H1 (cell line): ENCODE data around the gene ERFE. TPM values are rescaled to one million over a fixed set of nuclear protein-coding genes. Genes with fewer than 3 reads are reported as not detected.

Source experiments
- CTCF ChIA-PET: fragments of 300-600 bp; sonication (Branson Sonifier 250); formaldehyde crosslinking; loops from one replicate; lab custom pipeline; 2021; ENCODE audit not compliant: partially characterized antibody; lab: Charles Lee
- POLR2A ChIA-PET: fragments of 300-600 bp; sonication (Branson Sonifier 250); formaldehyde crosslinking; loops from one replicate; lab custom pipeline; 2021; ENCODE audit warnings: inconsistent platforms; ENCODE audit not compliant: partially characterized antibody; lab: Charles Lee
- DNase-seq, 2 experiments: peaks; one replicate each; pipeline versions ENCODE4 v3.0.0 to v3.0.0-alpha.2; 2010 to 2022; ENCODE audit warnings: low spot score in 2 of 2, low read depth in 1 of 2, mixed read lengths in 1 of 2
- FAIRE-seq: peaks from 2 replicates; lab custom pipeline; 2011; peaks lifted over from hg19 to GRCh38; lab: Jason Lieb, UNC
- H2AFZ ChIP-seq: 2 replicates; pipeline ENCODE4 v1.8.1; 2012; ENCODE audit warnings: low read length, inconsistent platforms
- H2AK5ac ChIP-seq: 2 replicates; pipeline ENCODE4 v1.6.1; 2013; ENCODE audit warnings: low read depth, low read length
- H2BK120ac ChIP-seq: replicated peaks from 2 replicates; pipeline ENCODE3; 2013; ENCODE audit warnings: low read depth, low read length, inconsistent platforms
- H2BK12ac ChIP-seq: 2 replicates; pipeline ENCODE4 v1.6.1; 2013; ENCODE audit warnings: low read depth, low read length
- H2BK15ac ChIP-seq: 2 replicates; pipeline ENCODE4 v1.6.1; 2013; ENCODE audit warnings: low read length
- H2BK20ac ChIP-seq: 2 replicates; pipeline ENCODE4 v1.6.1; 2013; ENCODE audit warnings: low read length
- H2BK5ac ChIP-seq: 2 replicates; pipeline ENCODE4 v1.6.1; 2013; ENCODE audit warnings: low read depth, low read length
- H3K14ac ChIP-seq: 2 replicates; pipeline ENCODE4 v1.6.1; 2013; ENCODE audit warnings: inconsistent platforms; ENCODE audit not compliant: insufficient read length
- H3K18ac ChIP-seq: 2 replicates; pipeline ENCODE4 v1.6.1; 2013; ENCODE audit warnings: low read length; ENCODE audit errors: extremely low read depth
- H3K23ac ChIP-seq: 2 replicates; pipeline ENCODE4 v1.6.1; 2013; ENCODE audit warnings: inconsistent platforms; ENCODE audit not compliant: insufficient read length
- H3K23me2 ChIP-seq: 2 replicates; pipeline ENCODE4 v1.6.1; 2013; ENCODE audit warnings: low read depth, low read length
- H3K27ac ChIP-seq: 2 replicates; pipeline ENCODE4 v1.6.1; 2011; ENCODE audit warnings: low read depth, low read length, inconsistent platforms
- H3K27me3 ChIP-seq, 4 experiments: replicated peaks in 1 of 4; 1 replicate in 1 of 4; 2 replicates in 3 of 4; pipeline versions ENCODE4 v1.6.1 to v1.8.1; 2011 to 2013; ENCODE audit warnings: low read length in 3 of 4, mild to moderate bottlenecking in 3 of 4, inconsistent platforms in 2 of 4, mixed read lengths in 2 of 4, moderate library complexity in 1 of 4; ENCODE audit not compliant: control insufficient read depth in 3 of 4, insufficient read depth in 3 of 4; ENCODE audit errors: extremely low read depth in 1 of 4
- H3K36me3 ChIP-seq, 4 experiments: 2 replicates each; pipeline versions ENCODE4 v1.6.1 to v1.8.1; 2011 to 2013; ENCODE audit warnings: mild to moderate bottlenecking in 4 of 4, low read length in 3 of 4, moderate library complexity in 2 of 4, control low read depth in 1 of 4, inconsistent platforms in 1 of 4; ENCODE audit not compliant: insufficient read depth in 4 of 4, control insufficient read depth in 2 of 4
- H3K4ac ChIP-seq: replicated peaks from 2 replicates; pipeline ENCODE3; 2013; ENCODE audit warnings: low read length, low read depth, mixed read lengths, inconsistent platforms; ENCODE audit not compliant: insufficient read length
- H3K4me1 ChIP-seq, 4 experiments: replicated peaks in 1 of 4; 1 replicate in 1 of 4; 2 replicates in 3 of 4; pipeline versions ENCODE4 v1.6.1 to v1.8.1; 2011 to 2013; ENCODE audit warnings: low read length in 3 of 4, inconsistent platforms in 2 of 4, mixed read lengths in 1 of 4; ENCODE audit not compliant: insufficient read depth in 4 of 4, control insufficient read depth in 3 of 4
- H3K4me2 ChIP-seq, 2 experiments: 2 replicates each; pipeline versions ENCODE4 v1.6.1 to v1.8.1; 2011 to 2013; ENCODE audit warnings: low read depth in 2 of 2, low read length in 2 of 2, control low read depth in 1 of 2, inconsistent platforms in 1 of 2, mild to moderate bottlenecking in 1 of 2; ENCODE audit not compliant: insufficient read depth in 1 of 2
- H3K4me3 ChIP-seq, 4 experiments: fragments of 200-600, 300-600 bp in 1 of 4; sonication (generic), shearing (Covaris generic), sonication (Bioruptor Twin) in 1 of 4; 2 replicates each; pipeline versions ENCODE4 v1.5.1 to v1.8.1; 2011 to 2016; ENCODE audit warnings: low read length in 4 of 4, low read depth in 3 of 4, control low read depth in 2 of 4, inconsistent platforms in 2 of 4, mild to moderate bottlenecking in 2 of 4, mixed read lengths in 1 of 4, moderate library complexity in 1 of 4; ENCODE audit not compliant: insufficient read depth in 2 of 4; ENCODE audit errors: extremely low read depth in 1 of 4
- H3K56ac ChIP-seq: replicated peaks from 2 replicates; pipeline ENCODE3; 2013; ENCODE audit warnings: low read depth, mild to moderate bottlenecking, mixed read lengths, low read length, inconsistent platforms; ENCODE audit not compliant: insufficient read length
- H3K79me1 ChIP-seq: 2 replicates; pipeline ENCODE4 v1.6.1; 2013; ENCODE audit warnings: low read depth, low read length, control low read depth
- H3K79me2 ChIP-seq, 2 experiments: 2 replicates each; pipeline versions ENCODE4 v1.6.1 to v1.8.1; 2012 to 2013; ENCODE audit warnings: low read length in 2 of 2, mild to moderate bottlenecking in 2 of 2, inconsistent platforms in 1 of 2; ENCODE audit not compliant: insufficient read depth in 2 of 2, control insufficient read depth in 1 of 2
- H3K9ac ChIP-seq, 4 experiments: replicated peaks in 1 of 4; 1 replicate in 1 of 4; 2 replicates in 3 of 4; pipeline versions ENCODE4 v1.6.1 to v1.8.1; 2011 to 2013; ENCODE audit warnings: low read depth in 3 of 4, low read length in 3 of 4, control low read depth in 2 of 4, mild to moderate bottlenecking in 2 of 4, moderate library complexity in 2 of 4, inconsistent platforms in 1 of 4; ENCODE audit errors: extremely low read depth in 1 of 4
- H3K9me3 ChIP-seq, 2 experiments: 2 replicates each; pipeline versions ENCODE4 v1.6.1 to v1.8.1; 2012 to 2013; ENCODE audit warnings: mild to moderate bottlenecking in 2 of 2, moderate library complexity in 2 of 2, control low read depth in 1 of 2, inconsistent platforms in 1 of 2, low read depth in 1 of 2, low read length in 1 of 2, mixed read lengths in 1 of 2; ENCODE audit not compliant: insufficient read depth in 2 of 2
- H4K20me1 ChIP-seq, 2 experiments: replicated peaks in 1 of 2; 2 replicates each; pipeline versions ENCODE3 to v1.8.1; 2011 to 2013; ENCODE audit warnings: inconsistent platforms in 2 of 2, low read length in 2 of 2, mild to moderate bottlenecking in 1 of 2; ENCODE audit not compliant: insufficient read depth in 2 of 2, control insufficient read depth in 1 of 2
- H4K5ac ChIP-seq: 2 replicates; pipeline ENCODE4 v1.6.1; 2013; ENCODE audit warnings: low read length, low read depth, mixed read lengths, inconsistent platforms; ENCODE audit not compliant: insufficient read length
- H4K8ac ChIP-seq: 2 replicates; pipeline ENCODE4 v1.8.0; 2013; ENCODE audit warnings: mild to moderate bottlenecking, moderate library complexity, low read length, inconsistent platforms; ENCODE audit not compliant: insufficient read depth; ENCODE audit errors: extremely low read depth
- H4K91ac ChIP-seq: replicated peaks from 2 replicates; pipeline ENCODE3; 2013; ENCODE audit warnings: low read length, mixed read lengths, inconsistent platforms; ENCODE audit not compliant: insufficient read length
- CBX8 ChIP-seq: fragments of 300-800, 300-1000 bp; sonication (generic); IDR thresholded peaks from 2 replicates; pipeline ENCODE4 v1.7.1; 2016; ENCODE audit warnings: low read depth, low read length, borderline replicate concordance
- CEBPB ChIP-seq: IDR thresholded peaks from 2 replicates; pipeline ENCODE4 v1.6.1; 2012; ENCODE audit warnings: low read depth, low read length
- EGR1 ChIP-seq: IDR thresholded peaks from 2 replicates; pipeline ENCODE4 v1.6.1; 2011; ENCODE audit warnings: low read depth, low read length, borderline replicate concordance
- HDAC6 ChIP-seq: IDR thresholded peaks from one replicate; pipeline ENCODE4 v1.7.1; 2012; ENCODE audit warnings: low read depth, mild to moderate bottlenecking, inconsistent platforms, low read length, moderate library complexity
- NANOG ChIP-seq: IDR thresholded peaks from 2 replicates; pipeline ENCODE4 v1.6.1; 2011; ENCODE audit warnings: low read length, low read depth, mild to moderate bottlenecking, inconsistent platforms; ENCODE audit not compliant: insufficient read depth, poor library complexity, severe bottlenecking
- POU5F1 ChIP-seq: IDR thresholded peaks from 2 replicates; pipeline ENCODE4 v1.6.1; 2011; ENCODE audit warnings: low read depth, mild to moderate bottlenecking, low read length, moderate library complexity
- SAP30 ChIP-seq: fragments of 300-600 bp; sonication (generic); IDR thresholded peaks from 2 replicates; pipeline ENCODE4 v1.7.1; 2012; ENCODE audit warnings: low read length, moderate library complexity, mild to moderate bottlenecking, inconsistent platforms; ENCODE audit not compliant: insufficient read depth, insufficient replicate concordance
- TBP ChIP-seq: IDR thresholded peaks from 2 replicates; pipeline ENCODE4 v1.6.1; 2011; ENCODE audit warnings: low read depth, low read length, improper control_type of control experiment
- WGBS, 2 experiments: shearing (Covaris generic) in 1 of 2; methylation state at CpG; one replicate each; pipeline versions ENCODE4 v1.1.6 to v1.1.7; 2013 to 2015; ENCODE audit warnings: low lambda C conversion rate in 2 of 2, mixed read lengths in 2 of 2, inconsistent platforms in 1 of 2, low coverage in 1 of 2, missing lambda C conversion rate in 1 of 2; ENCODE audit not compliant: insufficient replicate concordance in 2 of 2, insufficient coverage in 1 of 2, insufficient read length in 1 of 2; ENCODE audit errors: extremely low coverage in 1 of 2, missing lambda C conversion rate in 1 of 2; 5-methylcytosine and 5-hydroxymethylcytosine counted together
- polyA plus RNA-seq, 7 experiments: library from polyadenylated mRNA; depleted of rRNA in 3 of 7; stranded (reverse) in 5 of 7; unstranded in 2 of 7; fragments of >200 nt in 5 of 7; fragments of 200-250 nt in 2 of 7; gene quantifications; 1 replicate in 5 of 7; 2 replicates in 1 of 7; 4 replicates in 1 of 7; pipeline versions ENCODE4 v1.2.1 to v1.2.3, GENCODE V29; 2011 to 2013; ENCODE audit warnings: missing spikeins in 2 of 7, mixed read lengths in 2 of 7
- total RNA-seq: library from RNA; stranded (reverse); fragmentation: NEBNext Ultra II Directional; extraction: Animal tissue kit (Norgen Biotek cat#: 25700); gene quantifications from 2 replicates; pipeline ENCODE4 v1.2.1, GENCODE V29; 2021

ERFE gene
- total and polyA plus RNA-seq, 2 of the 8 experiments (the other 6 are each of a cell fraction or from before 2014, with no cell fraction given), result 2.5 to 3.6 TPM

DNA sequence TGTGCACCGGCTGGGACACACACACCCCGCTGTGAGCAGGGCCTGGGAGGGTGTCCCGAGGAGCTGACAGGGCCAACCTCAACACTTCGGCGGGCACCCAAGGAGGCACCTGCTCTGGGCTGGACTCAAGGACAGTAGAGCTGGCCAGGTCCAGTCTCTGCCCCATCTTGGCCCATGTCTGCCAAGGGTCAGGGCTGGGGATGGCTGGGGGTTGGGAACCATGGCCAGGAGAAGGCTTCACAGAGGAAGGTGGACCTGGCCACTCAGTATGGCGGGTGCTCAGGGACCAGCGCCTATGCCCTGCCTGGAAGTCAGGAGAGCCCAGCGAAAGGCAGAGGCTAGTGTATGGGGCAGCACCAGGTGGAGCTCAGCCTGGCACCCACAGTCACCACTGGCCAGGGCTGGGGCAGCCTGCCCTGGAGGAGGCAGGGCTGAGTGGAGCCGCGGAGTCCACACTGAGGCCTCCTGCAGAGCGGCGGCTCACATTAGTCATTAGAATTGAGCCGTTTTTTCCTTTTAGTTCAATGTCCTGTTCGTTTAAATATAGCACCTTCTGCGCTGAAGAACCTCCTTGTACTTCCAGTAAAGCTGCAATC lies 4.2 kb downstream of the ERFE start:
- Histone ChIP-seq H2BK120ac (no peak overlapping the region), H4K20me1 (peaks cover 6% of the 10 kb centered on the region in 2 experiments), H3K56ac (no peak overlapping the region), H3K14ac (no peak overlapping the region), H3K4me2 (peak overlapping the region; percentile 55 to 89), H2BK20ac (0 out of 2 replicates have a peak overlapping the region, but pooled peaks have one; percentile 3), H3K23me2 (peaks cover 12% of the 10 kb centered on the region; the same call in 1 of the 2 replicates), H3K23ac (no peak overlapping the region), H2AFZ (no peak overlapping the region), H3K4me1 (peaks cover 0 to 15% (median 2%) of the 10 kb centered on the region in 4 experiments; a peak in 5 of 7 replicates), H2BK12ac (no peak overlapping the region), H3K4ac (no peak overlapping the region), H2BK5ac (no peak overlapping the region), H3K9ac (no peak overlapping the region), H2AK5ac (no peak overlapping the region), H4K8ac (no peak overlapping the region), H3K9me3 (no peaks in the 10 kb centered on the region), H3K4me3 (peak overlapping the region in 3 of 4 experiments; percentile 41 to 56 (median 42); a peak in 4 of 8 replicates), H3K79me2 (no peaks in the 10 kb centered on the region), H4K5ac (no peak overlapping the region), H4K91ac (no peak overlapping the region), H3K27me3 (peaks cover 21 to 59% (median 43%) of the 10 kb centered on the region in 4 experiments), H2BK15ac (no peak overlapping the region), H3K36me3 (no peaks in the 10 kb centered on the region; a peak in 1 of 8 replicates), H3K27ac (no peak overlapping the region), H3K18ac (no peak overlapping the region), H3K79me1 (no peaks in the 10 kb centered on the region)
- ChIA-PET CTCF (interaction anchor here (0.9 to 1.6 kb wide), 4 partner anchors 9 to 240 kb away, joined by 3 to 6 read pairs (median 4); no protein-coding TSS in a partner anchor), POLR2A (interaction anchor here (0.8 to 1.8 kb wide), 4 partner anchors 9 to 84 kb away, joined by 3 to 5 read pairs (median 4); partner anchors contain the start of gene HES6)
- DNase-seq, result peak in 1 of 2 experiments; percentile 50
- 74% methylated on average over 14 of the region's 15 CpGs; no CpG with 5 or more reads in 1 of the 2 experiments for WGBS, 2 experiments
- no peak for FAIRE-seq
- TF ChIP-seq SAP30 (no peak), CBX8 (no peak), HDAC6 (no peak), EGR1 (no peak), NANOG (no peak), TBP (no peak), POU5F1 (no peak), CEBPB (no peak)
